HG03060 (cell line): Measurements from ENCODE around the gene NUBP2.
A peak's percentile ranks its signal among the peaks of the same experiment; 100 is the strongest.

Source experiments
- ATAC-seq: cut with Tn5 transposase; IDR thresholded peaks from one replicate; pipeline ENCODE4 v1.9.1; 2021; ENCODE audit warnings: low read depth, moderate number of reproducible peaks; ENCODE audit not compliant: unreplicated experiment

NUBP2 gene, protein sequence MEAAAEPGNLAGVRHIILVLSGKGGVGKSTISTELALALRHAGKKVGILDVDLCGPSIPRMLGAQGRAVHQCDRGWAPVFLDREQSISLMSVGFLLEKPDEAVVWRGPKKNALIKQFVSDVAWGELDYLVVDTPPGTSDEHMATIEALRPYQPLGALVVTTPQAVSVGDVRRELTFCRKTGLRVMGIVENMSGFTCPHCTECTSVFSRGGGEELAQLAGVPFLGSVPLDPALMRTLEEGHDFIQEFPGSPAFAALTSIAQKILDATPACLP

DNA sequence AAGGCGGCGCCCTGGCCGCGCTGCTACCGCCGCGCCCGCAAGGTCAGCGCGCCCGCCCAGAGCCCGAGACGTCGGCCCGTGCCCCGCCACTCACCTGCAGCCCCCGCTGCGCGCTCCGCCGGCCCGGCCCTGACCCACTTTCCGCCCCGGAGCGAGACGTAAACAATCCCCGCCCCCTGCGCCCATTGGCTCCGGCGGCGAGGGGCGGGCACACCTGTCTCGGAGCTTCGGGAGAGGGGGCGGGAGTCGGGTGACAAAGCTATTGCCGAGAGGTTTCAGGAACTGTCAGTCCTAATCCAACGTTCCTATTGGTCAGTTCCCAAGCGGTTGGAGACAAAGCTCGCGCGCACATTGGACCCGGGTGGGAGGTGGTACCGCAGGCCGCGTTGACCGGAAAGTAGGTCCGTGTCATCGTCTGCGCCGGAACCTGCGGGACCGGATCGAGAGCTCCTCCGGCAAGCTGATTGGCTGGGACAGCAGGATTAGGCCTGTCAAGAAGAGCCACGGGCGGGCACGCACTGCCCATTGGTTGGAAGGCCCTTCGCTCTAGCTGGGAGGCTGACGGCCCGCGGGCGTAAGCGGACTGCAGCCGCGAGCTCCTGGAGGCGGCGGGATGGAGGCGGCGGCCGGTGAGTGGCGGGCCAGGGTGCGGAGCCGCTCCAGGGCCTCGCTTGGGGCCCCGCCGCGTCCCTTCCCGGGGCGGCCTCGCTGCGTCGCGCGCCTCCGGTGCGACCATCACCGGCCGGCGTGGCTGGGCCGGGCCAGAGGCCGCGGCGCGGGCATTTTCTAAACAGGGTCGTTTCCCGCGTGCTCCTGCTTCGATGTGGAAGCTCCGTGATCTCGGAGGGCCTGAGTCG is at the start of gene NUBP2, which contains the start of gene SPSB3:
Gene NUBP2 (plus strand): TSS at position 553 of the 857 bp plus-strand sequence. CDS start 61 bp downstream, at position 614.
Gene SPSB3 (minus strand): TSS at position 164 of the 857 bp plus-strand sequence. CDS start 1,088 bp downstream, outside the sequence.
- peak; percentile 82 for ATAC-seq

- no peak for ATAC-seq
Measured at GRCh38 chr16:1734123-1734522, 48.6 kb upstream of the NUBP2 start.

- ATAC-seq = no peak
Measured at GRCh38 chr16:1734816-1735215, 47.9 kb upstream of the NUBP2 start.

GRCh38 chr16:1740234-1740633 is 42.5 kb upstream of the NUBP2 start:
- no peak for ATAC-seq

DNA sequence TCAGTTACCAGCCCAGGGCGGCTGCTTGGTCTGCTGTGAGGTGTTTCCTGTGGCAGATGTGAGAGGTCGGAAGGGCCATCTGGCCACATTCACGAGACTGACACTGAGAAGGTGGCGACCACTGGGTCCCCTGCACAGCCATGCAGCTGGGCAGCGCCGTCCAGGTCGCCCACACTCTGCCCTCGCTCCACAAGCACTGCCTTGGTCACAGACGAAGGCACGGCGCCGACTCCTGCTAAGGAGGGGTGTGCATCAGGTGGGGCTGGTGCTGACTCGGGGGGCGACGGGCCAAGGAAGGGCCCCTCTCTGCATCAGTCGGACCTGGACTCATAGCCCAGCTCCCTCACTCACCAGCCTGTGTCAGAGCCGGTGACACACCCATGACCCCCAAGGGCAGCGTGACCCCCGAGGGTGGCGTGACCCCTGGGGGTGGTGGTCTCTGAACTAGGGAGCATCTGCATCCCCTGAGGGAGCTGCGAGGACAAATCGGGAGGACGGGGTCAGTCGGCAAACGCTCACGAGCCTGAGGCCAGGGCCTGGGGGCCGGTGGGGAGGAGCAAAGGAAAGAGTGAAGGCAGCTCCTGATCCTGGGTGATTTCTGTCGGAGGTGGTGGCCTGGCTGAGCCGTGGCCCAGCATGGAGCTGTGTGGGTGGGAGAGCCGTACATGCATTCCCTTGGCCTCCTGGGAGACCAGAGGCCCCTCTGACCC is 41.8 kb upstream of the NUBP2 start:
- no peak for ATAC-seq

- no peak for ATAC-seq
Measured at GRCh38 chr16:1741553-1742165, 41.1 kb upstream of the NUBP2 start.

- no peak for ATAC-seq
Measured at GRCh38 chr16:1743376-1744337, 39.1 kb upstream of the NUBP2 start.

- no peak for ATAC-seq
Measured at GRCh38 chr16:1744338-1744840, 38.4 kb upstream of the NUBP2 start.

GRCh38 chr16:1745181-1745899 is 37.4 kb upstream of the NUBP2 start:
- ATAC-seq = no peak

- ATAC-seq = no peak
Measured at GRCh38 chr16:1745900-1746692, 36.7 kb upstream of the NUBP2 start.

- ATAC-seq = no peak
Measured at GRCh38 chr16:1746693-1747195, 36.0 kb upstream of the NUBP2 start.

- ATAC-seq = no peak
Measured at GRCh38 chr16:1747934-1748333, 34.8 kb upstream of the NUBP2 start.

- no peak for ATAC-seq
Measured at GRCh38 chr16:1749152-1750117, 33.3 kb upstream of the NUBP2 start.

DNA sequence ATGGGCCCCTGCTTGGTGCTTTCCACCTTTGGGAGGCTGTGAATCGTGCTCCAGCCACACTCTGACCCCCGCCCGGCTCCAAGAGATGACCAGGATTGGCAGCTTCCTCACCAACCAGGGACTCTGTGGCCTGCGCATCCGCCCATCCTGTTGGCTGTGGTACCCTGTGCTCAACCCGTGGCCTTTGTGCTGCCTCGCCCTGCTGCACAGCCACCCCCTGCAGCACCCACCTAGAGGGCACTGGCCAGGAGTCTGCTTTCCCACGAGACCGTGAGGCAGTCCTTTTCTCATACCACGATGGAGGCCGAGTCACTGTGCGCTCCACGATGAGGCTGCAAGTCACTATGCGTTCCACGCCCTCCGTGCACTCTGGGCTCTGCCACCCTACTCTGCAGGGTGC is 30.8 kb upstream of the NUBP2 start:
- no peak for ATAC-seq

DNA sequence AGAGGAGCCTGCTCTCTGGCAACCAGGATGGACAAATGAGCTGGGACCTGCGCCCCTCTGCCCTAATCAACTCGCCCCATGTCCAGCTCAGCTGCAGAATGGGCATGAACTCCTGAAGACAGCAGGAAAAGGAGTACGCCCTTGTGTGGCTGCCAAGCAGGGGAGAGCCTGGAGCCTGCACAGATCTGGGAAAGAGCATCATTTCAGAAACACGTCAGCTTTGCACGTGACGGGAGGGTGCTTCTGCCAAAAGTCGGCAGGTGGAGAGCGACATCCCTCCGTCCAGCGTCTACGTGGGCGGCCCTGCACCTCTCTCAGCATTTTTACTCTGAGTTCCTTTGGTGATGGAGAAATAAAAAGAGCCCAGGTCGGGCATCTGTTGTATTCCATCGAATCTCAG is 29.9 kb upstream of the NUBP2 start:
- no peak for ATAC-seq

DNA sequence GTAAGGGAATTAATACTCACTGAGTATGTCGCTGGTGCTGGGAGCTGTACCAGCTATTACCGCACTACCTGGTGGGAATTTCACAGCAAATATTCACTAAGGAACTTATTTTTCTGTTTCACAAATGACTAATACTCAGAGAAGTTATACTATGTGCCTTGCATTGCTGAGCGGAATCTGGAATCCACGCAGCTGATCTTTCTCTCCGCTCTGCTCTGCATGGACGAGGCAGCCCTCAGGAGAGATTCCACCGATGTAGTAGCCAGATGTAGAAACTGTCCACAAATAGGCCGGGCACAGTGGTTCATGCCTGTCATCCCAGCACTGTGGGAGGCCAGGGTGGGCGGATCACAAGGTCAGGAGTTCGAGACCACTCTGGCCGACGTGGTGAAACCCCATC is 28.6 kb upstream of the NUBP2 start:
- no peak for ATAC-seq
